HepG2 (cell line): ENCODE data around the gene UBE2R2. TPM values are rescaled to one million over a fixed set of nuclear protein-coding genes. Genes with fewer than 3 reads are reported as not detected.

Experiments
- ATF2 ChIP-seq: sonication (generic); formaldehyde crosslinking; IDR thresholded peaks from 2 replicates; pipeline ENCODE4 v1.4.0; 2020; ENCODE audit warnings: missing genetic modification reagents
- FOXK1 ChIP-seq: sonication (generic); formaldehyde crosslinking; IDR thresholded peaks from 2 replicates; pipeline ENCODE4 v1.4.0; 2020; ENCODE audit warnings: low read depth, missing genetic modification reagents, borderline replicate concordance
- NFAT5 ChIP-seq: sonication (generic); formaldehyde crosslinking; IDR thresholded peaks from 2 replicates; pipeline ENCODE4 v1.4.0; 2020; ENCODE audit warnings: missing genetic modification reagents
- NFKB2 ChIP-seq: sonication (generic); formaldehyde crosslinking; IDR thresholded peaks from 2 replicates; pipeline ENCODE4 v1.4.0; 2020; ENCODE audit warnings: missing genetic modification reagents, borderline replicate concordance
- SKIL ChIP-seq: sonication (generic); formaldehyde crosslinking; IDR thresholded peaks from 2 replicates; pipeline ENCODE4 v1.8.0; 2022; ENCODE audit warnings: missing genetic modification reagents, mild to moderate bottlenecking, moderate library complexity, borderline replicate concordance
- TRAFD1 ChIP-seq: sonication (generic); formaldehyde crosslinking; IDR thresholded peaks from 2 replicates; pipeline ENCODE4 v1.5.1; 2020; ENCODE audit warnings: missing genetic modification reagents, mild to moderate bottlenecking, borderline replicate concordance
- ZBTB20 ChIP-seq: sonication (generic); formaldehyde crosslinking; IDR thresholded peaks from 2 replicates; pipeline ENCODE4 v1.8.1; 2023; ENCODE audit warnings: missing genetic modification reagents, low read depth, mild to moderate bottlenecking, borderline replicate concordance
- ZNF235 ChIP-seq: sonication (generic); formaldehyde crosslinking; IDR thresholded peaks from 2 replicates; pipeline ENCODE4 v1.8.1; 2023; ENCODE audit warnings: mild to moderate bottlenecking, missing genetic modification reagents, borderline replicate concordance
- ZNF329 ChIP-seq: sonication (generic); formaldehyde crosslinking; IDR thresholded peaks from 2 replicates; pipeline ENCODE4 v1.9.0; 2021; ENCODE audit warnings: low read depth, mild to moderate bottlenecking, missing genetic modification reagents
- ZNF503 ChIP-seq: sonication (generic); formaldehyde crosslinking; IDR thresholded peaks from 2 replicates; pipeline ENCODE4 v1.4.0; 2020; ENCODE audit warnings: missing genetic modification reagents
- ZNF746 ChIP-seq: sonication (generic); formaldehyde crosslinking; IDR thresholded peaks from 2 replicates; pipeline ENCODE4 v1.8.0; 2022; ENCODE audit warnings: mild to moderate bottlenecking, missing genetic modification reagents
- ZNF749 ChIP-seq: sonication (generic); formaldehyde crosslinking; IDR thresholded peaks from 2 replicates; pipeline ENCODE4 v1.8.0; 2022; ENCODE audit warnings: mild to moderate bottlenecking, missing genetic modification reagents, moderate library complexity, borderline replicate concordance
- ZNF782 ChIP-seq: sonication (generic); formaldehyde crosslinking; IDR thresholded peaks from 2 replicates; pipeline ENCODE4 v1.4.0; 2020; ENCODE audit warnings: missing genetic modification reagents, mild to moderate bottlenecking, borderline replicate concordance
- polyA plus RNA-seq, 8 experiments: library from polyadenylated mRNA; depleted of rRNA in 3 of 8; stranded (reverse) in 7 of 8; unstranded in 1 of 8; fragments of >200 nt; fragmentation: Illumina TruSeq in 4 of 8; extraction: Trizol in 4 of 8; gene quantifications; 2 replicates each; pipeline versions ENCODE4 v1.2.1 to v1.2.3, GENCODE V29; 2011 to 2016; ENCODE audit warnings: low read depth in 4 of 8, missing spikeins in 1 of 8, mixed read lengths in 1 of 8; ENCODE audit not compliant: insufficient read depth in 1 of 8
- total RNA-seq, 5 experiments: library from RNA; depleted of rRNA; stranded (reverse); fragments of >200 nt; fragmentation: Illumina TruSeq; extraction: Trizol; gene quantifications; 2 replicates each; pipeline ENCODE4 v1.2.3, GENCODE V29; 2016; ENCODE audit warnings: low read depth in 1 of 5

The UBE2R2 gene
- total and polyA plus RNA-seq, 2 of the 13 experiments (the other 11 are each of a cell fraction or from before 2014, with no cell fraction given), result 14.8 to 20.9 TPM

- TF ChIP-seq ZNF503 (CRISPR knock-in tag) (no peak), ZNF782 (CRISPR knock-in tag) (no peak; the same call in 1 of the 2 replicates), ZNF235 (0 out of 2 replicates have a peak, but pooled peaks have one; percentile 86), SKIL (CRISPR knock-in tag) (no peak), FOXK1 (CRISPR knock-in tag) (peak; percentile 45; the same call in 1 of the 2 replicates), ZNF749 (CRISPR knock-in tag) (peak; percentile 64; the same call in 1 of the 2 replicates), NFAT5 (CRISPR knock-in tag) (no peak), TRAFD1 (CRISPR knock-in tag) (no peak), ZBTB20 (CRISPR knock-in tag) (peak; percentile 86; the same call in 1 of the 2 replicates), ZNF746 (CRISPR knock-in tag) (peak; percentile 57; the same call in 1 of the 2 replicates), ATF2 (CRISPR knock-in tag) (peak; percentile 71; the same call in 1 of the 2 replicates), ZNF329 (CRISPR knock-in tag) (0 out of 2 replicates have a peak, but pooled peaks have one; percentile 60), NFKB2 (CRISPR knock-in tag) (peak; percentile 85; the same call in 1 of the 2 replicates)
Observed at GRCh38 chr9:33816327-33817252, at the start of gene UBE2R2 (continued).
